ENCODE results near the gene RARA.
A peak's percentile ranks its signal among the peaks of the same experiment; 100 is the strongest.

DNA sequence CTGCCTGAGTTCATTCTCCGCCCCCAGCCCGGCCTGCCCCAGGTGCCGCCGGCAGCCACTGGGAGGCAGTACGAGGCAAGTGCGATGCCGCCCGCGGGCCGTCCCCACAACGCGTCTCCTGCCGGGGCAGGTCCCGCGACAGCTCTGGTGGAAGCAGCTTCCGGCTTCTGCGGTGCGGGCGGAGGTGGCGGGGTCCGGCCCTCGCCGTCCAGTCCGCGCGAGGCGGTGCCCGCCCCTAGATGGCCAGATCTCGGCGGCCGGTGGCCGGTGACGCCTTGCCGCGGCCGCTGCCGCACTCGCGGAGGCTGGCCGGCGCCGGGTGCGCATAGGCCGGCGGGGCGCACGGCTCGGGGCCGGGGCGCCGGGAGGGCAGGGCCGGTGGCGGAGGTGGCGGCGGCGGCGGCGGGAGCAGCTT lies 53.7 kb downstream of the RARA start:
- TF ChIP-seq MXI1 (IDR thresholded peaks at IDR 0.05; ENCODE audit: borderline replicate concordance, low read depth, low read length) (no peak; the same call in 1 of the 2 replicates), FOS (IDR thresholded peaks at IDR 0.05; ENCODE audit: low read depth, low read length) (no peak), RAD21 (IDR thresholded peaks at IDR 0.05; ENCODE audit: low read length) (peak; percentile 68), POLR2A (IDR thresholded peaks at IDR 0.05; ENCODE audit: low read depth, low read length) (peak; percentile 23; the same call in 1 of the 2 replicates), BHLHE40 (IDR thresholded peaks at IDR 0.05; ENCODE audit: low read depth, low read length) (peak; percentile 29; the same call in 1 of the 2 replicates), MAFK (IDR thresholded peaks at IDR 0.05; ENCODE audit: low read depth, low read length) (no peak), CHD1 (IDR thresholded peaks at IDR 0.05; ENCODE audit: low read depth, low read length) (no peak), CEBPB (IDR thresholded peaks at IDR 0.05; ENCODE audit: low read depth, low read length) (no peak), RFX5 (IDR thresholded peaks at IDR 0.05; ENCODE audit: low read depth, low read length) (no peak)
- TF ChIP-seq, protein P1, sequence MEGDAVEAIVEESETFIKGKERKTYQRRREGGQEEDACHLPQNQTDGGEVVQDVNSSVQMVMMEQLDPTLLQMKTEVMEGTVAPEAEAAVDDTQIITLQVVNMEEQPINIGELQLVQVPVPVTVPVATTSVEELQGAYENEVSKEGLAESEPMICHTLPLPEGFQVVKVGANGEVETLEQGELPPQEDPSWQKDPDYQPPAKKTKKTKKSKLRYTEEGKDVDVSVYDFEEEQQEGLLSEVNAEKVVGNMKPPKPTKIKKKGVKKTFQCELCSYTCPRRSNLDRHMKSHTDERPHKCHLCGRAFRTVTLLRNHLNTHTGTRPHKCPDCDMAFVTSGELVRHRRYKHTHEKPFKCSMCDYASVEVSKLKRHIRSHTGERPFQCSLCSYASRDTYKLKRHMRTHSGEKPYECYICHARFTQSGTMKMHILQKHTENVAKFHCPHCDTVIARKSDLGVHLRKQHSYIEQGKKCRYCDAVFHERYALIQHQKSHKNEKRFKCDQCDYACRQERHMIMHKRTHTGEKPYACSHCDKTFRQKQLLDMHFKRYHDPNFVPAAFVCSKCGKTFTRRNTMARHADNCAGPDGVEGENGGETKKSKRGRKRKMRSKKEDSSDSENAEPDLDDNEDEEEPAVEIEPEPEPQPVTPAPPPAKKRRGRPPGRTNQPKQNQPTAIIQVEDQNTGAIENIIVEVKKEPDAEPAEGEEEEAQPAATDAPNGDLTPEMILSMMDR (conservative IDR thresholded peaks at IDR 0.05; ENCODE audit: low read depth, low read length), result peak; percentile 77
- TF ChIP-seq, protein P2, sequence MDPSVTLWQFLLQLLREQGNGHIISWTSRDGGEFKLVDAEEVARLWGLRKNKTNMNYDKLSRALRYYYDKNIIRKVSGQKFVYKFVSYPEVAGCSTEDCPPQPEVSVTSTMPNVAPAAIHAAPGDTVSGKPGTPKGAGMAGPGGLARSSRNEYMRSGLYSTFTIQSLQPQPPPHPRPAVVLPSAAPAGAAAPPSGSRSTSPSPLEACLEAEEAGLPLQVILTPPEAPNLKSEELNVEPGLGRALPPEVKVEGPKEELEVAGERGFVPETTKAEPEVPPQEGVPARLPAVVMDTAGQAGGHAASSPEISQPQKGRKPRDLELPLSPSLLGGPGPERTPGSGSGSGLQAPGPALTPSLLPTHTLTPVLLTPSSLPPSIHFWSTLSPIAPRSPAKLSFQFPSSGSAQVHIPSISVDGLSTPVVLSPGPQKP (IDR thresholded peaks at IDR 0.05; ENCODE audit: borderline replicate concordance, low read depth, low read length), result no peak

All from IMR-90 (cell line).